Activated naive CD4-positive, alpha-beta T cell treated with anti-CD3 and anti-CD28 coated beads for 36 hours (primary cell): Measurements from ENCODE around the gene CLIC5. TPM values are rescaled to one million over a fixed set of nuclear protein-coding genes. Genes with fewer than 3 reads are reported as not detected.
"Not testable (repeated sequence)": the region's sequence is repeated elsewhere in the genome, so short reads cannot be mapped to it uniquely, and the experiment has no call there.

Source experiments
- CTCF ChIA-PET: fragments of 350-600 bp; sonication (Branson Sonifier 250); formaldehyde crosslinking; loops from one replicate; lab custom pipeline; 2021; ENCODE audit warnings: antibody characterized with exemption; lab: Charles Lee
- DNase-seq: peaks from one replicate; pipeline ENCODE4 v3.0.0-alpha.2; 2020
- H3K27ac Mint-ChIP-seq: one replicate; pipeline ENCODE4 v1.8.0; 2021; ENCODE audit warnings: mild to moderate bottlenecking, mixed read lengths
- H3K27me3 Mint-ChIP-seq: one replicate; pipeline ENCODE4 v1.8.0; 2021; ENCODE audit warnings: low read depth, mixed read lengths
- H3K36me3 Mint-ChIP-seq: one replicate; pipeline ENCODE4 v1.8.0; 2021; ENCODE audit warnings: low read depth, mixed read lengths
- H3K4me1 Mint-ChIP-seq: one replicate; pipeline ENCODE4 v1.8.0; 2021; ENCODE audit warnings: low read depth, mixed read lengths
- H3K4me3 Mint-ChIP-seq: one replicate; pipeline ENCODE4 v1.8.0; 2021; ENCODE audit warnings: mild to moderate bottlenecking, moderate library complexity, mixed read lengths
- H3K9me3 Mint-ChIP-seq: one replicate; pipeline ENCODE4 v1.8.0; 2021; ENCODE audit warnings: mixed read lengths
- intact Hi-C: fragments of 100-400 bp; cut with micrococcal nuclease; formaldehyde crosslinking; loops from one replicate; pipeline ENCODE4 v1.15.1; 2023
- total RNA-seq, 2 experiments: library from RNA; stranded (reverse); gene quantifications; one replicate each; pipeline ENCODE4 v1.2.3, GENCODE V29; 2021

Gene CLIC5
- total RNA-seq, 2 experiments from 2014 or later: 0.52 to 1.5 TPM

GRCh38 chr6:45928721-45929305 is 86.8 kb downstream of the CLIC5 start:
- intact Hi-C loops: loop anchor here (10.0 kb wide), 2 partner anchors 814 to 924 kb away; no protein-coding TSS in a partner anchor
- CTCF ChIA-PET: interaction anchor here (0.9 kb wide), 1 partner anchor 8 kb away, joined by 4 read pairs; no protein-coding TSS in a partner anchor
- peaks cover 6% of the 10 kb centered on the region for H3K27me3 Mint-ChIP-seq
- peaks cover 9% of the 10 kb centered on the region for H3K4me1 Mint-ChIP-seq
- no peak for DNase-seq
- H3K9me3 Mint-ChIP-seq: no peaks in the 10 kb centered on the region
- no peaks in the 10 kb centered on the region for H3K36me3 Mint-ChIP-seq
- H3K27ac Mint-ChIP-seq: no peak overlapping the region
- H3K4me3 Mint-ChIP-seq: no peak overlapping the region

DNA sequence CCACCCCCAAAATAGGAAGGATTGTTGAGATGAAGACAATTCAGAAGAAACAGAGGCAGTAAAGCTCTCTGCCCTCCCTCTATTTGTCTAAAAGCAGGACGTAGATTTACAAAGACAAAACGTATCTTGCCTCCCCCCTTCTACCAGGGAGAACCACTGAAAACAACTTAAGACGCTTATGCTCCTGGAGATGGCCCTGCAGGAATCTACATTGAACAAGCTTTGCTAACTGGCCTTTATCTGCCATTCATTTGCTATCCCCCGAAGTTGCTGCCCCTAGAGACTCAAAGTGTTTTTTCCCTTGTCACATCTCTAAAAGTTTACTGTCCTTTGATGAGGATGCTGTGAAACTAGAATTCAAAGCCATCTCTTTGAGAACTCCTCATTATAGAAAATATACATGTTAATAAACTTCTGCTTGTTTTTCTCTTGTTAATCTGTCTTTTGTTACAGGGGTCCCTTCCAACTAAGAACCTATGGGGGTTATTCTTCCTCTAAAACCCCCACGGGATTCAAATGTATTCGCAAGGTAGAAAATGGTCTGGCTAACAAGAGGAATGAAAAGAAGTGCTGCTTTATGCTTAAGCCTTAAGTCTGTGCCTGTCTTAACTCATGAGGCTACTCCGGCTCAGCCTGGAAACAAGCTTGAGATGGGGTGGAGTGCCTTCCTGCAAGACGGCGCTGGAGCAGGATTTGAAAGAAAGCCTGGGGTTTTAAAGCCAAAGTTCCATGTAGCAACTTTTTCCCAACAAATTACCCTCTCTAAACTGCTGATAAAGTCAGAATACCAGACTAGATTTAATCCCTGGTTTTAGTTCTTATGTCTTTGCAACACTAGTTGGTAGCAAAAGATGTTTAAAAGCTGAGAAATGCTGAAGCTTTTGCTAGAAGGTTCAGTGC is 88.0 kb downstream of the CLIC5 start:
- CTCF ChIA-PET: interaction anchor here (0.9 to 1.1 kb wide), 2 partner anchors 10 to 163 kb away, joined by 4 read pairs; no protein-coding TSS in a partner anchor
- no peak overlapping the region for H3K27ac Mint-ChIP-seq
- H3K27me3 Mint-ChIP-seq: peaks cover 11% of the 10 kb centered on the region
- no peaks in the 10 kb centered on the region for H3K36me3 Mint-ChIP-seq
- no peaks in the 10 kb centered on the region for H3K9me3 Mint-ChIP-seq
- intact Hi-C loops: loop anchor here (10.0 kb wide), 2 partner anchors 813 to 923 kb away; no protein-coding TSS in a partner anchor
- H3K4me3 Mint-ChIP-seq: no peak overlapping the region
- DNase-seq: no peak
- peaks cover 20% of the 10 kb centered on the region for H3K4me1 Mint-ChIP-seq

DNA sequence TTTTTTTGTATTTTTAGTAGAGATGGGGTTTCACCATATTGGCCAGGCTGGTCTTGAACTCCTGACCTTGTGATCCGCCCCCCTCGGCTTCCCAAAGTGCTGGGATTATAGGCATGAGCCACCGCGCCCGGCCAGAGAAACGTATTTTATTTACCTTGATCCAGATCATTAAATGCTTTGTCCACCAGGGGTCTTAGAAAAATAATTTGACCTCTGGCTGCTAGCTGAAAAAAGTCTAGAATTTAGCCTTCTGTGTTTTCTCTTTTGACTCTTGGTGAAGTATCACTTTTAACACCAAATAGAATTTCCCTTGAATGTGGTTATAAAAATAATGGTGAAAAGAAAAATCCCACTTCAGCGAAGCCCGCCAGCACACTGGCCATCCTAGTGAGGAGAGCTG is 89.2 kb downstream of the CLIC5 start:
- H3K27ac Mint-ChIP-seq, DNase-seq, H3K36me3 Mint-ChIP-seq, H3K4me3 Mint-ChIP-seq, H3K9me3 Mint-ChIP-seq: not testable (repeated sequence)
- peaks cover 12% of the 10 kb centered on the region for H3K27me3 Mint-ChIP-seq
- H3K4me1 Mint-ChIP-seq: peaks cover 23% of the 10 kb centered on the region
- intact Hi-C loops: loop anchor here (10.0 kb wide), 2 partner anchors 812 to 922 kb away; no protein-coding TSS in a partner anchor
- CTCF ChIA-PET: interaction anchor here (0.6 to 1.1 kb wide), 2 partner anchors 38 to 164 kb away, joined by 4 read pairs; no protein-coding TSS in a partner anchor

GRCh38 chr6:45924763-45925342 is 90.8 kb downstream of the CLIC5 start:
- H3K36me3 Mint-ChIP-seq: no peaks in the 10 kb centered on the region
- no peak overlapping the region for H3K27ac Mint-ChIP-seq
- H3K9me3 Mint-ChIP-seq: no peaks in the 10 kb centered on the region
- H3K27me3 Mint-ChIP-seq: peaks cover 12% of the 10 kb centered on the region
- no peak overlapping the region for H3K4me3 Mint-ChIP-seq
- no peak for DNase-seq
- CTCF ChIA-PET: interaction anchor here (0.7 to 3.5 kb wide), 4 partner anchors 12 to 1449 kb away, joined by 3 to 16 read pairs (median 5); no protein-coding TSS in a partner anchor
- intact Hi-C loops: loop anchor here (1.0 to 10.0 kb wide), 17 partner anchors 86 to 1293 kb away; partner anchors contain the start of gene SUPT3H
- peaks cover 34% of the 10 kb centered on the region for H3K4me1 Mint-ChIP-seq

- peaks cover 34% of the 10 kb centered on the region for H3K4me1 Mint-ChIP-seq
- no peaks in the 10 kb centered on the region for H3K36me3 Mint-ChIP-seq
- H3K4me3 Mint-ChIP-seq: no peak overlapping the region
- H3K27ac Mint-ChIP-seq: peak overlapping the region; percentile 71
- DNase-seq: peak; percentile 81
- H3K27me3 Mint-ChIP-seq: peaks cover 12% of the 10 kb centered on the region
- CTCF ChIA-PET: interaction anchor here (0.6 to 4.0 kb wide), 9 partner anchors 11 to 1448 kb away, joined by 3 to 42 read pairs (median 4); no protein-coding TSS in a partner anchor
- no peaks in the 10 kb centered on the region for H3K9me3 Mint-ChIP-seq
- intact Hi-C loops: loop anchor here (1.0 to 10.0 kb wide), 18 partner anchors 87 to 1292 kb away; partner anchors contain the start of gene SUPT3H
These were observed 91.7 kb downstream of the CLIC5 start for GRCh38 chr6:45923831-45924391.

- intact Hi-C loops: loop anchor here (1.0 to 10.0 kb wide), 13 partner anchors 121 to 1448 kb away; no protein-coding TSS in a partner anchor
- CTCF ChIA-PET: interaction anchor here (0.5 to 4.0 kb wide), 24 partner anchors 8 to 1455 kb away, joined by 3 to 42 read pairs (median 4); no protein-coding TSS in a partner anchor
- peaks cover 34% of the 10 kb centered on the region for H3K4me1 Mint-ChIP-seq
- no peak overlapping the region for H3K4me3 Mint-ChIP-seq
- no peaks in the 10 kb centered on the region for H3K36me3 Mint-ChIP-seq
- no peaks in the 10 kb centered on the region for H3K9me3 Mint-ChIP-seq
- peaks cover 12% of the 10 kb centered on the region for H3K27me3 Mint-ChIP-seq
- H3K27ac Mint-ChIP-seq: peak overlapping the region; percentile 71
- peak; percentile 83 for DNase-seq
These were observed 92.8 kb downstream of the CLIC5 start for GRCh38 chr6:45922728-45923351.

DNA sequence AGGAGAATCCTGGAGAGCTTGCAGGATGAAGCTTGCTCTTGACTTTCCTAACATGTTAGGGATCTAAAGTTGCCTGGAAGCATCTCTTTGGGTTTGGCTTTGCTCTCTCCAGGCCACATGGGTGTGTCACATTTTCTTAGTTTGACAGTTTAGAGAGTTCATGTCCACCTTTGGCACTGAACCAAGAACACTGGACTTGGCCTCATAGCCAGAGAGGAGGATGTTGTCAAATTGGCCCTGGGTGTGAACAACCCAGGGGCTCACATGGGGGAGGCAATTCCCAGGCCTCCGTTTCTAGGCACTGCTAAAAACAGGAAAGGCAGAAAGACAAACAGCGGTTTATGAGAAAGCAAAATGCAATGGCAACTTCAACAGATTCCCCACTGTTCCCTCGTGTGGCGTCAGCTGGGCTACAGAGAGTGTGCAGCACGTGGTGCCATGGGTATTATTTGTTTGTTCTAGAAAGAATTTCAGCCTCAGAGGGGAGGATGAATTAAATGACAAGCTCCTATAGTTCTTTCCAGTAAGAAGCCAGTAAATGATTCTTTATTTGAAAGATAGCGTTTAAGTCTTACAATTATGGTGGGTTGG is 93.9 kb downstream of the CLIC5 start:
- Mint-ChIP-seq H3K9me3 (no peaks in the 10 kb centered on the region), H3K4me1 (peaks cover 34% of the 10 kb centered on the region), H3K27ac (no peak overlapping the region), H3K4me3 (no peak overlapping the region), H3K36me3 (no peaks in the 10 kb centered on the region), H3K27me3 (peaks cover 12% of the 10 kb centered on the region)
- DNase-seq: no peak
- intact Hi-C loops: loop anchor here (1.0 to 10.0 kb wide), 12 partner anchors 119 to 1446 kb away; no protein-coding TSS in a partner anchor
- CTCF ChIA-PET: interaction anchor here (0.9 to 4.0 kb wide), 14 partner anchors 9 to 1453 kb away, joined by 3 to 42 read pairs (median 7); no protein-coding TSS in a partner anchor

DNA sequence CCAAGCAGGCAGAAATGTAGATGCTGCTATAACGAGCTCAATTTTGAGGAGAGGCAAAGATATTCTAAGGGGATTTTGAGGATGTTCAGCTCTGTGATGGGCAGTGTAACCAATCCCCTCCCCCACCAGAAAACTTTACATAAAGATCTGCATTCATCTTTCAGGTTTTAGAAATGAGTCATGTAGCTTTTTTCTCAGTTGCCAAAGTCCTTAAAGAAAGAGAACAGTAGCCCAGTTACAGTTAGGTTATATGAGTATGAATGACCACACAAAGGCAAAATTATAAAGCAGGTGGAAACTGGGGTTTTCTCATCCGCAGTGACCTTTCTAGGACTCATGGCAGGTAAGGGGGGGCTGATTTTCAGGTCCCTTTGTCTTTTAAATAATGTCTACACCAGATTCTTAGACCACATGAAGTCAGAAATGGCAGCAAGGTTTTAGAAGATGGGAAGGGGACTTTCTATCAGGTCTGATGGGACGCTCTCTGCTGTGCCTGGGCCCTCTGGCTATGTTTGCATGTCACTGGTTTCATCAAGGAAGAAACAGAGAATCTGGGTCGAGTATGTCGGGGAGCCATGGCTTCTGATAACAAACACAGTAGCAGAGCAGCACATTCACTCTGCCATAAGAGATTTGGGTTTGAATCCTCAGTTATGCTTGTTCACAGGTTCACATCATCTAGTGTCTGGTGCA is 94.7 kb downstream of the CLIC5 start:
- peaks cover 10% of the 10 kb centered on the region for H3K27me3 Mint-ChIP-seq
- H3K9me3 Mint-ChIP-seq: no peaks in the 10 kb centered on the region
- peak overlapping the region; percentile 11 for H3K27ac Mint-ChIP-seq
- no peaks in the 10 kb centered on the region for H3K36me3 Mint-ChIP-seq
- peaks cover 34% of the 10 kb centered on the region for H3K4me1 Mint-ChIP-seq
- intact Hi-C loops: loop anchor here (5.0 to 10.0 kb wide), 8 partner anchors 119 to 1289 kb away; no protein-coding TSS in a partner anchor
- no peak overlapping the region for H3K4me3 Mint-ChIP-seq
- CTCF ChIA-PET: interaction anchor here (1.0 to 4.0 kb wide), 3 partner anchors 206 to 1445 kb away, joined by 3 to 42 read pairs (median 14); no protein-coding TSS in a partner anchor
- DNase-seq: no peak

- no peaks in the 10 kb centered on the region for H3K9me3 Mint-ChIP-seq
- no peaks in the 10 kb centered on the region for H3K36me3 Mint-ChIP-seq
- no peak overlapping the region for H3K4me3 Mint-ChIP-seq
- H3K4me1 Mint-ChIP-seq: peaks cover 12% of the 10 kb centered on the region
- peaks cover 2% of the 10 kb centered on the region for H3K27me3 Mint-ChIP-seq
- no peak overlapping the region for H3K27ac Mint-ChIP-seq
- DNase-seq: no peak
- intact Hi-C loops: no loop called here
- CTCF ChIA-PET: no interaction called here
These were observed 98.2 kb downstream of the CLIC5 start for GRCh38 chr6:45917439-45917838.

GRCh38 chr6:45916692-45917091 is 99.0 kb downstream of the CLIC5 start:
- H3K36me3 Mint-ChIP-seq: peaks cover 2% of the 10 kb centered on the region
- no peak overlapping the region for H3K27ac Mint-ChIP-seq
- H3K4me3 Mint-ChIP-seq: no peak overlapping the region
- H3K4me1 Mint-ChIP-seq: peaks cover 11% of the 10 kb centered on the region
- no peaks in the 10 kb centered on the region for H3K9me3 Mint-ChIP-seq
- CTCF ChIA-PET: no interaction called here
- H3K27me3 Mint-ChIP-seq: peaks cover 3% of the 10 kb centered on the region
- DNase-seq: no peak
- intact Hi-C loops: no loop called here
